Liver (tissue), 9 donors: Measurements from ENCODE around the gene FOXO1. TPM values are rescaled to one million over a fixed set of nuclear protein-coding genes. Genes with fewer than 3 reads are reported as not detected.

Experiments
- DNase-seq: peaks from one replicate; pipeline ENCODE4 v3.0.0-alpha.2; 2017; ENCODE audit warnings: low spot score
- H3K27ac ChIP-seq, 2 donors: one replicate each; pipeline ENCODE4 v1.7.0; 2013; ENCODE audit warnings: inconsistent platforms in 2 of 2, low read length in 2 of 2, control low read depth in 1 of 2, low read depth in 1 of 2, mild to moderate bottlenecking in 1 of 2
- H3K27me3 ChIP-seq, 4 donors: one replicate each; pipeline versions ENCODE4 v1.6.1 to v1.7.0; 2013; ENCODE audit warnings: low read length in 3 of 4, inconsistent platforms in 1 of 4, mild to moderate bottlenecking in 1 of 4, moderate library complexity in 1 of 4; ENCODE audit not compliant: control insufficient read depth in 4 of 4, insufficient read depth in 4 of 4
- H3K36me3 ChIP-seq, 4 donors: one replicate each; pipeline versions ENCODE4 v1.6.1 to v1.7.0; 2013; ENCODE audit warnings: low read length in 3 of 4, mild to moderate bottlenecking in 3 of 4, low read depth in 1 of 4, moderate library complexity in 1 of 4; ENCODE audit not compliant: control insufficient read depth in 4 of 4, insufficient read depth in 3 of 4
- H3K4me1 ChIP-seq, 4 donors: one replicate each; pipeline versions ENCODE4 v1.6.1 to v1.7.0; 2013; ENCODE audit warnings: low read length in 3 of 4, mild to moderate bottlenecking in 3 of 4, moderate library complexity in 1 of 4; ENCODE audit not compliant: control insufficient read depth in 4 of 4, insufficient read depth in 4 of 4
- H3K4me3 ChIP-seq, 3 donors: one replicate each; pipeline versions ENCODE4 v1.6.1 to v1.7.0; 2013; ENCODE audit warnings: low read length in 3 of 3, control low read depth in 1 of 3, low read depth in 1 of 3, mild to moderate bottlenecking in 1 of 3
- H3K9ac ChIP-seq, 2 donors: one replicate each; pipeline ENCODE4 v1.7.0; 2013; ENCODE audit warnings: low read length in 2 of 2, mild to moderate bottlenecking in 2 of 2, moderate library complexity in 2 of 2, control low read depth in 1 of 2, low read depth in 1 of 2
- H3K9me3 ChIP-seq, 4 donors: one replicate each; pipeline versions ENCODE4 v1.6.1 to v1.7.0; 2013; ENCODE audit warnings: low read length in 3 of 4; ENCODE audit not compliant: control insufficient read depth in 4 of 4
- ATF3 ChIP-seq: IDR thresholded peaks from 2 replicates; pipeline ENCODE4 v1.6.1; 2016; ENCODE audit warnings: antibody characterized with exemption
- CTCF ChIP-seq: fragments of 150-350 bp; IDR thresholded peaks from 2 replicates; pipeline ENCODE4 v1.5.1; 2017; ENCODE audit warnings: improper control_type of control experiment, low read depth, low read length; ENCODE audit not compliant: missing input control
- EGR1 ChIP-seq, 2 donors: IDR thresholded peaks; 2 replicates each; pipeline ENCODE4 v1.6.1; 2016 to 2018; ENCODE audit warnings: antibody characterized with exemption in 2 of 2, low read depth in 2 of 2
- FOXA1 ChIP-seq: IDR thresholded peaks from 2 replicates; pipeline ENCODE4 v1.6.1; 2016; ENCODE audit warnings: antibody characterized with exemption
- FOXA2 ChIP-seq: IDR thresholded peaks from 2 replicates; pipeline ENCODE4 v1.6.1; 2016; ENCODE audit warnings: antibody characterized with exemption
- GABPA ChIP-seq, 2 donors: IDR thresholded peaks in 1 of 2; conservative IDR thresholded peaks in 1 of 2; 2 replicates each; pipeline ENCODE4 v1.6.1; 2016; ENCODE audit warnings: antibody characterized with exemption in 2 of 2, mild to moderate bottlenecking in 1 of 2, moderate library complexity in 1 of 2
- HNF4A ChIP-seq, 2 donors: conservative IDR thresholded peaks; 2 replicates each; pipeline ENCODE4 v1.6.1; 2016; ENCODE audit warnings: antibody characterized with exemption in 2 of 2, mild to moderate bottlenecking in 2 of 2
- HNF4G ChIP-seq: IDR thresholded peaks from 2 replicates; pipeline ENCODE4 v1.6.1; 2016; ENCODE audit warnings: antibody characterized with exemption
- JUND ChIP-seq, 2 donors: IDR thresholded peaks; 2 replicates each; pipeline ENCODE4 v1.6.1; 2016; ENCODE audit warnings: antibody characterized with exemption in 2 of 2
- MAX ChIP-seq: IDR thresholded peaks from 2 replicates; pipeline ENCODE4 v1.6.1; 2016; ENCODE audit warnings: antibody characterized with exemption
- NR2F2 ChIP-seq: IDR thresholded peaks from 2 replicates; pipeline ENCODE4 v1.6.1; 2016; ENCODE audit warnings: antibody characterized with exemption
- RAD21 ChIP-seq, 2 donors: IDR thresholded peaks; 2 replicates each; pipeline ENCODE4 v1.6.1; 2016; ENCODE audit warnings: antibody characterized with exemption in 2 of 2, mild to moderate bottlenecking in 2 of 2
- REST ChIP-seq: IDR thresholded peaks from 2 replicates; pipeline ENCODE4 v1.6.1; 2016; ENCODE audit warnings: antibody characterized with exemption, mild to moderate bottlenecking
- RXRA ChIP-seq, 2 donors: IDR thresholded peaks; 2 replicates each; pipeline ENCODE4 v1.6.1; 2017 to 2018; ENCODE audit warnings: antibody characterized with exemption in 2 of 2, mild to moderate bottlenecking in 1 of 2
- SP1 ChIP-seq: IDR thresholded peaks from 2 replicates; pipeline ENCODE4 v1.6.1; 2018; ENCODE audit warnings: antibody characterized with exemption, mild to moderate bottlenecking
- TAF1 ChIP-seq: conservative IDR thresholded peaks from 2 replicates; pipeline ENCODE4 v1.6.1; 2016; ENCODE audit warnings: antibody characterized with exemption, mild to moderate bottlenecking
- YY1 ChIP-seq: IDR thresholded peaks from 2 replicates; pipeline ENCODE4 v1.6.1; 2016; ENCODE audit warnings: antibody characterized with exemption, mild to moderate bottlenecking
- ZBTB33 ChIP-seq: IDR thresholded peaks from 2 replicates; pipeline ENCODE4 v1.6.1; 2016; ENCODE audit warnings: antibody characterized with exemption
- WGBS: extraction: QIAGEN DNeasy Blood & Tissue Kit; methylation state at CpG from one replicate; pipeline ENCODE4 v1.1.7; 2013; 5-methylcytosine and 5-hydroxymethylcytosine counted together
- polyA plus RNA-seq, 2 donors: library from polyadenylated mRNA; stranded (reverse) in 1 of 2; unstranded in 1 of 2; fragments of 200-250 nt in 1 of 2; fragments of >200 nt in 1 of 2; fragmentation: Nextera tagmentation in 1 of 2; extraction: Ambion mirVana in 1 of 2; gene quantifications; one replicate each; pipeline versions ENCODE4 v1.2.1 to v1.2.3, GENCODE V29; 2013 to 2015
- total RNA-seq, 2 donors: library from RNA; depleted of rRNA; stranded (reverse); fragments of >200 nt; gene quantifications; one replicate each; pipeline ENCODE4 v1.2.3, GENCODE V29; 2014
- donor health status: healthy.
- donor health status: healthy.
- donor health status: healthy.
- donor health status: healthy.
- donor health status: healthy.

The FOXO1 gene
- total and polyA plus RNA-seq, 4 donors, result 5.4 to 23.6 (median 8.6) TPM

- H3K9me3 ChIP-seq, result no peaks in the 10 kb centered on the region
- peak overlapping the region; percentile 89 to 93 (median 92) for H3K4me3 ChIP-seq
- WGBS, result under 1% methylated on average over 117 of the region's 117 CpGs
- no peaks in the 10 kb centered on the region for H3K36me3 ChIP-seq
- H3K9ac ChIP-seq, result peak overlapping the region; percentile 78 to 91
- DNase-seq, result peak; percentile 50
- TF ChIP-seq HNF4A (conservative IDR thresholded peaks at IDR 0.05) (no peak), FOXA2 (no peak), TAF1 (no peak)
- peak overlapping the region; percentile 99 for H3K27ac ChIP-seq
- H3K27me3 ChIP-seq, result no peaks in the 10 kb centered on the region
- peaks cover 3 to 17% (median 9%) of the 10 kb centered on the region in 4 donors for H3K4me1 ChIP-seq
Observed at GRCh38 chr13:40665126-40666044, 1.1 kb downstream of the FOXO1 start.

GRCh38 chr13:40664350-40665125 lies 1.9 kb downstream of the FOXO1 start:
- Histone ChIP-seq H3K9me3 (no peaks in the 10 kb centered on the region), H3K36me3 (no peaks in the 10 kb centered on the region), H3K4me3 (peak overlapping the region; percentile 84 to 93 (median 92)), H3K9ac (peak overlapping the region; percentile 88 to 91), H3K27ac (peak overlapping the region; percentile 95 to 99), H3K4me1 (peaks cover 9 to 25% (median 11%) of the 10 kb centered on the region in 4 donors), H3K27me3 (no peaks in the 10 kb centered on the region)
- no peak for TF ChIP-seq HNF4A (conservative IDR thresholded peaks at IDR 0.05)
- no peak for TF ChIP-seq FOXA2
- TF ChIP-seq TAF1, result peak; percentile 20
- no peak for TF ChIP-seq GABPA (IDR thresholded peaks at IDR 0.05 in 1 of 2, conservative IDR thresholded peaks at IDR 0.05 in 1 of 2)
- no peak for TF ChIP-seq ATF3
- peak; percentile 37 for TF ChIP-seq MAX
- peak in 1 of 2 donors; percentile 8 for TF ChIP-seq RAD21 (IDR thresholded peaks at IDR 0.05)
- no peak for TF ChIP-seq HNF4G
- no peak for TF ChIP-seq CTCF
- no peak for TF ChIP-seq JUND (IDR thresholded peaks at IDR 0.05)
- TF ChIP-seq EGR1 (IDR thresholded peaks at IDR 0.05; ENCODE audit: low read depth in 2 of 2), result peak in 1 of 2 donors; percentile 89
- TF ChIP-seq YY1, result peak; percentile 40
- TF ChIP-seq ZBTB33, result no peak
- no peak for TF ChIP-seq SP1
- no peak for TF ChIP-seq RXRA (IDR thresholded peaks at IDR 0.05)
- no peak for TF ChIP-seq NR2F2
- TF ChIP-seq REST, result no peak
- no peak for TF ChIP-seq FOXA1
- WGBS, result under 1% methylated on average over 77 of the region's 77 CpGs
- DNase-seq, result peak; percentile 69
